PC-9 (cell line): ENCODE results near the gene LIN28B.

Experiments used
- CTCF ChIP-seq: fragments of 200-600 bp; sonication (generic); conservative IDR thresholded peaks from 2 replicates; pipeline ENCODE4 v1.6.1; 2017; ENCODE audit warnings: mixed run types, antibody characterized with exemption, mild to moderate bottlenecking, moderate library complexity
- EZH2 ChIP-seq: fragments of 200-600 bp; sonication (generic); IDR thresholded peaks from 2 replicates; pipeline ENCODE4 v1.8.0; 2017; ENCODE audit warnings: antibody characterized with exemption, low read depth

DNA sequence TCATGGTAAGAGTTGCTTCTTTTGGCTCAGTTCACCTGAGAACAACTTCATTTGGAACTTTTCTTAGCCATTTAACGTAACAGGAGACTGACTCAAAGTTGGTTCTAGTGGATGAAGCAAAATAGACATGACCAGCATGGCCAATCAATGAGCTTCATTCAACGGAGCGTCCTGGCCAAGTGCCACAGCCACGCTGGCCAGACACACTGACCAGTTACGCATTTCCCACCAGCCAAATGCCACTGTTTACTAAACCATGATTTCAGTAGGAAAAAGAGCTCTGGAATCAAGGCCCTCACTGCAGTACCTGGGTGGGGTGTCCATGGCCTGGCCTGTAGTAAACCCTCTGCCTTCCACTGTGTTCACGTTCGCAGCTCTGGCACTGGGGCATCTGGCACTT is 142.5 kb downstream of the LIN28B start:
- no peak for TF ChIP-seq CTCF
- no peak for TF ChIP-seq EZH2
